ENCODE results near the gene CITED4.

The CITED4 gene

DNA sequence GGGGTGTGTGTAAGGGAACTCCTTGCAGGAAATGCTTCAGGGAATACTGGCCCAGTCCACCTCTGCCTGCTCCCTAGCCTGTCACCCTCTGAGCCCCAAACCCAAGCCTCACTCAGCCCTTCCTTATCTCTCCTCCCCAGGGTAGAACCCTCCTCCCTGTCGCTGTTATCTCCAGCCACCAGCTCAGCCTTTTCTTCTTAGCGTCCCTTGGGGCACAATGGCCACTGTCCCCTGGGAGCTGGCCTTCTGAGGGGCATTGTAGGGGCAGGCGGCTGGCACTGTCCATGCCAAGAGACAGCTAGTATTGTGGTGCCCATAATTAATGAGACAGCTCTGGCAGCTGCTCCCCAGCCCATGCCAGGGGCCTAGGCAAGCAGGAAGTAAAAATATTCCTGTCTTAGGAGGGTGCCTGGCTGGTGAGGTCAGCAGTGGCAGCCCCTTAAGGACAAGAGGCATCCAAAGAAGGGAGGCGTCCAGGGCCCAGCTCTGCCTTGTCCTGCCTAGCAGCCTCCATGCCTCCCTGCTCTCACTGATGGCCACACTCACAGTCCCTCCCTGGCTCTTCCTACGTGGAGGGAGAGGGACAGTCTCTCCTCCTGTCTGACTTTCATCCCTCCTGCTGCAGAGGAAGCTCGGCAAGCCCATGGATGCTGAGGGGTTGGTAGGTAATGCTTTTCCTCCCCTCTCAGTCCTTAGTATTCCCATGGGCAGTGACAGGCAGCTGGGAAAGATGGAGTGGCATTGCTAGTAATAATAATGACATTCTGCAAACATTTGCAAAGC is 41.1 kb downstream of the CITED4 start:
- Mint-ChIP-seq H3K27me3 (no peaks in the 10 kb centered on the region), H3K36me3 (no peaks in the 10 kb centered on the region), H3K27ac (no peak overlapping the region), H3K9me3 (no peaks in the 10 kb centered on the region), H3K4me3 (no peak overlapping the region), H3K4me1 (peaks cover 35% of the 10 kb centered on the region)
- no peak for ATAC-seq

DNA sequence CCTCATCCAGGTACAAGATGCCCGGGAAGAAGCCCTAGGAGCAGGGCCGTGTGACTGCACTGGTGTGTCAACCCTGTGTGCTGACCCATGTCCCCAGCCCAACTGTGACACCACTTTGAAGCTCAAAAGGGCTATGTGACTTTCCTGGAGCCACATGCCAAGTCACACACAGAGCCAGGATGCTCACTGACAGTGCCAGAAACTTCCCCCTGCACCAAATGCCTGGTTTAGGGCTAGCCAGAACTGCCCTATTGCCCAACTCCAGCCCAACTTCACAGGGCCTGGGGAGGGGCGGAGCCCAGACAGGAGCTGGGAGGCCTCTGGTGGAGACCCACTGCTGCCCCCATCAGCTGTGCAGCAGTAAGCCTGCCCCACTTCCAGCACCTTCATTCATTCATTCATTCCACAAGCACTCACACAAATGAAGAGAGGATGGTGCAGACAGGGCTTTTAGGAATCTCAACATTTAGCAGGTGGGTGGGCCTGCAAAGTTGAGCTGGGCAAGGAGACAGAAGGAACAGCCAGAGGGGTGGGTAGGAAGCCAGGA is 41.8 kb downstream of the CITED4 start:
- Mint-ChIP-seq H3K4me3 (no peak overlapping the region), H3K4me1 (peaks cover 27% of the 10 kb centered on the region), H3K27me3 (no peaks in the 10 kb centered on the region), H3K9me3 (no peaks in the 10 kb centered on the region), H3K27ac (no peak overlapping the region), H3K36me3 (no peaks in the 10 kb centered on the region)
- ATAC-seq = no peak

DNA sequence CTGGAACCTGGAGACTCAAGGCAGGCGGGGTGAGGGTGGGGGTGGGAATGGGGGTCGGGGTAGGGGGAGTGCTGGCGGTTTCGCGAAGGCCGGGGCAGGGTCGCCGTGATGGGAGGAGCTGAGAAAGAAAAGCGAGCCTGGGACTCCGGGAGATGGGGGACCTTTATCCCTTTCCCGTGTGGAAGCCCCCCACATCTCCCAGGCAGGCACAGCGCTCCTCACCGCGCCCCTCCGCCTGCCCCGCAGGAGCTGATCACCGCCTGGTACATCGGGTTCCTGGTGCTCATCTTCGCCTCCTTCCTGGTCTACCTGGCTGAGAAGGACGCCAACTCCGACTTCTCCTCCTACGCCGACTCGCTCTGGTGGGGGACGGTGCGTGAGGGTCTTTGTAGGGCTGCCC is 43.1 kb downstream of the CITED4 start:
- Mint-ChIP-seq H3K27ac (peak overlapping the region; percentile 77), H3K9me3 (no peaks in the 10 kb centered on the region), H3K4me1 (peaks cover 21% of the 10 kb centered on the region), H3K27me3 (no peaks in the 10 kb centered on the region), H3K36me3 (no peaks in the 10 kb centered on the region), H3K4me3 (peak overlapping the region; percentile 80)
- ATAC-seq = no peak

DNA sequence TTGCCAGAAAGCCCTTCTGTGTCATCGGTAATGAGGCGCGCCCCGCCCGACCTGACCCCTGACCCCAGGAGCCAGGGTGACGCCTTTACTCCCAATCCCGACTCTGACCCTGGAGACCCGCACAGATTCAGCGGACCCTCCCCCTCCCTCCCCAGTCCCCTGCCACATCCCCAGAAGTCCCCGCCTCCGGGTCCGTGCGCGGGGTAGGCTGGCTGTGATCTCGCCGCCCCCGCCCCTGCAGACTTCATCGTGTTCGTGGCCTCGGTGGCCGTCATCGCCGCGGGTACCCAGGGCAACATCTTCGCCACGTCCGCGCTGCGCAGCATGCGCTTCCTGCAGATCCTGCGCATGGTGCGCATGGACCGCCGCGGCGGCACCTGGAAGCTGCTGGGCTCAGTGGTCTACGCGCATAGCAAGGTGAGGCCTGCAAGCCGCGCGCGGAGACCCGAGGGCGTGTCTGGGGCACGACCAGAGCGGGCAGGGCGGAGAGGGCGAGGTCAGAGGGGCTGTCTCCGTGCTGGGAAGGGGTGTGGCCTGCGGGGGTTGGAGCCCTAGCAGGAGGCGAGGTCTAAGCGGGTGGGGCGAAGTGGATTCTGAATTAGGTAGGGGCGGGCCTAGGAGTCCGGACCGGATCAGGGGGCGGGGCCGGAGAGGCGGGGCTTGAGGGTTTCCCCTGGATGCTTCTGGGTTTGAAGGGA is 43.8 kb downstream of the CITED4 start:
- peak; percentile 94 for ATAC-seq
- peak overlapping the region; percentile 80 for H3K4me3 Mint-ChIP-seq
- peaks cover 21% of the 10 kb centered on the region for H3K4me1 Mint-ChIP-seq
- peak overlapping the region; percentile 77 for H3K27ac Mint-ChIP-seq
- no peaks in the 10 kb centered on the region for H3K9me3 Mint-ChIP-seq
- no peaks in the 10 kb centered on the region for H3K27me3 Mint-ChIP-seq
- H3K36me3 Mint-ChIP-seq = no peaks in the 10 kb centered on the region

DNA sequence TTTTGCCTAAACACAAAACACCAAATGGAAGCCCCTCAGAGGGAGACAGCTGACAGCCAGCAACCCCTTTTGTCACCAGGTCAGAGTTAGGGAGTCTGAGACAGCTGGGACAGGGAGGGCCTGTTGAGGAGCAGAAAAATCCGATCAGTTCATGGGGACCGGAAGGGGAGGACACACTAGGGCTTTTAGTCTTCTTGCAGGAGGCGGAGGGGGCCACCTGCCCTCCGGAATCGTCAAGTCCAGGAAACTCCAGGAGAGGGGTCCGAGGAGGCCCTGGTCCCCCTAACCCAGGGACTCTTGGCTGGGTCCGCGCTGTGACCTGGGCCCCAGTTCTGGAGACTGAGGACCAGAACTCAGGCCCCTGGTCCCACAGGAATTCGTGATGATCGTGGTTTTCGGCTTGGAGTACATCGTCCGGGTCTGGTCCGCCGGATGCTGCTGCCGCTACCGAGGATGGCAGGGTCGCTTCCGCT is 44.3 kb downstream of the CITED4 start:
- Mint-ChIP-seq H3K27ac (peak overlapping the region; percentile 77), H3K27me3 (peaks cover 5% of the 10 kb centered on the region), H3K9me3 (no peaks in the 10 kb centered on the region), H3K4me1 (peaks cover 21% of the 10 kb centered on the region), H3K36me3 (no peaks in the 10 kb centered on the region), H3K4me3 (peak overlapping the region; percentile 80)
- peak; percentile 46 for ATAC-seq

DNA sequence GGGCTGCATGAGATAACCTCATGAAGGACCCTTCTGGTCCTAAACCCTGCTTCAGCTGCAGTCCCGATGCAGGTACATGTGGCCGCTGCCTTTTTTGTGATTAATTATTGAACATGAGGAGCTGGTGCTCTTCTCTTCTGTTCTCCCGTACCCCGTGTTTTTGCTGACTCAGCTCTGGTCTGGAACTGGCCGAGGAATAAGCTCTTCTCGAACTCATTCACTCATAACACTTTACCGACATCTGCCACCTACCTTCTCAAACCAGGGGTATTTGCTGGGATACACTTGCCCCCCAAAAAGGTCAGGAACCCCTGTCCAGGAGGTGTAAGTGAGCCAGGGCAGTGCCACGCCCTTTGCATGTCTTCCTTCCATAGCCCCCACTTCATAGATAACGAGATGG is 46.7 kb downstream of the CITED4 start:
- Mint-ChIP-seq H3K4me1 (peaks cover 23% of the 10 kb centered on the region), H3K4me3 (no peak overlapping the region), H3K9me3 (no peaks in the 10 kb centered on the region), H3K27ac (no peak overlapping the region), H3K36me3 (no peaks in the 10 kb centered on the region), H3K27me3 (peaks cover 8% of the 10 kb centered on the region)
- ATAC-seq = no peak

Data from stimulated activated memory B cell treated with anti-CD40 and anti-IgM and Interleukin-4, amounts not matched to agents 10 μg/mL and 1 μg/mL and 100 μg/mL, for 72 hours (primary cell).